NCI-H2029 (cell line): ENCODE data around the gene EFHB.
"Not testable (repeated sequence)": the region's sequence is repeated elsewhere in the genome, so short reads cannot be mapped to it uniquely, and the experiment has no call there.

ENCODE experiments used
- DNase-seq: peaks from one replicate; lab custom pipeline; 2025; lab: John Stamatoyannopoulos, UW

EFHB gene

GRCh38 chr3:19931767-19932188 is 2.2 kb downstream of the EFHB start:
- no peak for DNase-seq

GRCh38 chr3:19931180-19931692 is 2.8 kb downstream of the EFHB start:
- no peak for DNase-seq

GRCh38 chr3:19920401-19921080 is 13.5 kb downstream of the EFHB start:
- DNase-seq = no peak

GRCh38 chr3:19917167-19917566 is 16.9 kb downstream of the EFHB start:
- DNase-seq = no peak

GRCh38 chr3:19911452-19911851 is 22.6 kb downstream of the EFHB start:
- DNase-seq = no peak

- DNase-seq = no peak
Measured at GRCh38 chr3:19907523-19907922, 26.5 kb downstream of the EFHB start.

- no peak for DNase-seq
Measured at GRCh38 chr3:19903649-19904048, 30.4 kb downstream of the EFHB start.

GRCh38 chr3:19901918-19902317 is 32.1 kb downstream of the EFHB start:
- DNase-seq = peak; percentile 25

GRCh38 chr3:19901337-19901736 is 32.7 kb downstream of the EFHB start:
- DNase-seq = no peak

GRCh38 chr3:19899833-19900232 is 34.2 kb downstream of the EFHB start:
- DNase-seq = not testable (repeated sequence)

- DNase-seq = no peak
Measured at GRCh38 chr3:19899264-19899663, 34.8 kb downstream of the EFHB start.

- no peak for DNase-seq
Measured at GRCh38 chr3:19898721-19899120, 35.3 kb downstream of the EFHB start.

- no peak for DNase-seq
Measured at GRCh38 chr3:19891740-19892139, 42.3 kb downstream of the EFHB start.

GRCh38 chr3:19888428-19889152 is 45.4 kb downstream of the EFHB start:
- DNase-seq = no peak

- not testable (repeated sequence) for DNase-seq
Measured at GRCh38 chr3:19887122-19887521, 46.9 kb downstream of the EFHB start.

GRCh38 chr3:19886404-19886803 is 47.6 kb downstream of the EFHB start:
- no peak for DNase-seq

- peak; percentile 23 for DNase-seq
Measured at GRCh38 chr3:19885468-19885867, 48.5 kb downstream of the EFHB start.

GRCh38 chr3:19881852-19882251 is 52.2 kb downstream of the EFHB start:
- no peak for DNase-seq

GRCh38 chr3:19881036-19881435 is 53.0 kb downstream of the EFHB start:
- DNase-seq = no peak

GRCh38 chr3:19877656-19878055 is 56.4 kb downstream of the EFHB start:
- DNase-seq = no peak

GRCh38 chr3:19866751-19867347 is 67.2 kb downstream of the EFHB start:
- peak; percentile 55 for DNase-seq

- peak; percentile 11 for DNase-seq
Measured at GRCh38 chr3:19855318-19855717, 78.7 kb downstream of the EFHB start.

GRCh38 chr3:19846609-19847008 is 87.4 kb downstream of the EFHB start:
- not testable (repeated sequence) for DNase-seq
